ENCODE data around the gene BCL2L14. TPM values are rescaled to one million over a fixed set of nuclear protein-coding genes. Genes with fewer than 3 reads are reported as not detected.
A peak's percentile ranks its signal among the peaks of the same experiment; 100 is the strongest.

Gene BCL2L14
- total and polyA plus RNA-seq, 2 of the 13 experiments (the other 11 are each of a cell fraction or from before 2014, with no cell fraction given), result 0.11 TPM; not detected in 1

DNA sequence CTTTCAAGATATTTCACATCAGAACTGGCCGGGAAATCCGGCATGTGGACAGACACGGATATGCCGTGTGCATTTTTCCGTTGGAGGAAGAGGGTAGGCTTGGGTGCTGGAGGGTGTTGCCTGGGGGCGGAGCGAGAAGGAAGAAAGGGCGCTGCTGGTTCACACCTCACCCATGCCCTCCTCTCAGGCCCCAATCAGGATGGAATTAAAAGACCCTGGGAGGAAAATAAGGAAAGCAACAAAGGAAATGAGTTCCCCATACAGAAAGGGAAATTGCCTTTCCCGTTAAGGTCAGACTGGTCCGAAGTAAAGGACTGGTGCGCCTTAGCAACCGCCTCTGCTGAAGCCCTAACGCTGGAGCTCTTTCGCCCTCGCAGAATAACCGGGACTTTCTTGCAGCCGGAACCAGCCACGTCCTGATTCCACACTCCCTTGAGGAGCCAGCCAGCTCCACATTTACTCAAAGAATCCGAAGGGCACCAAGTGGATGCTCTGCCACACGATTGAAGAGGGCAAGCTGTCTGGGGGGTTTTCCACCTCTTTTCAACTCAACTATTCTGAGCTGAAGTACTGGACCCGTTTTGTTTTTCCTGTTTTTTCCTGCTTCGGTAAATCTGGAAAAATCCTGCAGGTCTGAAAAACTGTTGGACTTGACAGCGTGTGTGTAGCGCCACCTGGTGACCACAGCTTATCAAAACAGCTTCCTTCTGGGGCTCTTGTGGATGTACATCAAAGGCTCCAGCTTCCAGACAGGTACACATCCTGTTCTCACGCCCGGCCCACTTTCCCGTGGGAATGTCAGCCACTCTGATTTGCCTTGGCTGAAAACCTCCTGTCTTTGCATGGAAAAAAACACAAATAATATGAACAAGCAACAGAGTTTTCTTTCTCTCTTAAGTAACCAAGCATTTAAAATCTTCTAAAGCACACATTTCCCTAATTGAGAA, 37.6 kb upstream of the BCL2L14 start (continued):
- TF ChIP-seq, protein P1, sequence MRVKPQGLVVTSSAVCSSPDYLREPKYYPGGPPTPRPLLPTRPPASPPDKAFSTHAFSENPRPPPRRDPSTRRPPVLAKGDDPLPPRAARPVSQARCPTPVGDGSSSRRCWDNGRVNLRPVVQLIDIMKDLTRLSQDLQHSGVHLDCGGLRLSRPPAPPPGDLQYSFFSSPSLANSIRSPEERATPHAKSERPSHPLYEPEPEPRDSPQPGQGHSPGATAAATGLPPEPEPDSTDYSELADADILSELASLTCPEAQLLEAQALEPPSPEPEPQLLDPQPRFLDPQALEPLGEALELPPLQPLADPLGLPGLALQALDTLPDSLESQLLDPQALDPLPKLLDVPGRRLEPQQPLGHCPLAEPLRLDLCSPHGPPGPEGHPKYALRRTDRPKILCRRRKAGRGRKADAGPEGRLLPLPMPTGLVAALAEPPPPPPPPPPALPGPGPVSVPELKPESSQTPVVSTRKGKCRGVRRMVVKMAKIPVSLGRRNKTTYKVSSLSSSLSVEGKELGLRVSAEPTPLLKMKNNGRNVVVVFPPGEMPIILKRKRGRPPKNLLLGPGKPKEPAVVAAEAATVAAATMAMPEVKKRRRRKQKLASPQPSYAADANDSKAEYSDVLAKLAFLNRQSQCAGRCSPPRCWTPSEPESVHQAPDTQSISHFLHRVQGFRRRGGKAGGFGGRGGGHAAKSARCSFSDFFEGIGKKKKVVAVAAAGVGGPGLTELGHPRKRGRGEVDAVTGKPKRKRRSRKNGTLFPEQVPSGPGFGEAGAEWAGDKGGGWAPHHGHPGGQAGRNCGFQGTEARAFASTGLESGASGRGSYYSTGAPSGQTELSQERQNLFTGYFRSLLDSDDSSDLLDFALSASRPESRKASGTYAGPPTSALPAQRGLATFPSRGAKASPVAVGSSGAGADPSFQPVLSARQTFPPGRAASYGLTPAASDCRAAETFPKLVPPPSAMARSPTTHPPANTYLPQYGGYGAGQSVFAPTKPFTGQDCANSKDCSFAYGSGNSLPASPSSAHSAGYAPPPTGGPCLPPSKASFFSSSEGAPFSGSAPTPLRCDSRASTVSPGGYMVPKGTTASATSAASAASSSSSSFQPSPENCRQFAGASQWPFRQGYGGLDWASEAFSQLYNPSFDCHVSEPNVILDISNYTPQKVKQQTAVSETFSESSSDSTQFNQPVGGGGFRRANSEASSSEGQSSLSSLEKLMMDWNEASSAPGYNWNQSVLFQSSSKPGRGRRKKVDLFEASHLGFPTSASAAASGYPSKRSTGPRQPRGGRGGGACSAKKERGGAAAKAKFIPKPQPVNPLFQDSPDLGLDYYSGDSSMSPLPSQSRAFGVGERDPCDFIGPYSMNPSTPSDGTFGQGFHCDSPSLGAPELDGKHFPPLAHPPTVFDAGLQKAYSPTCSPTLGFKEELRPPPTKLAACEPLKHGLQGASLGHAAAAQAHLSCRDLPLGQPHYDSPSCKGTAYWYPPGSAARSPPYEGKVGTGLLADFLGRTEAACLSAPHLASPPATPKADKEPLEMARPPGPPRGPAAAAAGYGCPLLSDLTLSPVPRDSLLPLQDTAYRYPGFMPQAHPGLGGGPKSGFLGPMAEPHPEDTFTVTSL (CRISPR knock-in tag; IDR thresholded peaks at IDR 0.05; ENCODE audit: borderline replicate concordance), result peak; percentile 27; the same call in 1 of the 2 replicates
- TF ChIP-seq HOXA3 (CRISPR knock-in tag; IDR thresholded peaks at IDR 0.05) (no peak), CEBPG (CRISPR knock-in tag; IDR thresholded peaks at IDR 0.05) (no peak), ZNF788 (CRISPR knock-in tag; IDR thresholded peaks at IDR 0.05; ENCODE audit: borderline replicate concordance) (no peak), PCBP2 (optimal IDR thresholded peaks at IDR 0.05; ENCODE audit: low read depth, low read length, poor library complexity, severe bottlenecking) (no peak), ZFYVE20 (CRISPR knock-in tag; IDR thresholded peaks at IDR 0.05; ENCODE audit: borderline replicate concordance, low read depth) (no peak), ZNF354B (CRISPR knock-in tag; IDR thresholded peaks at IDR 0.05) (no peak), MATR3 (CRISPR knock-in tag; IDR thresholded peaks at IDR 0.05) (no peak), SALL2 (CRISPR knock-in tag; IDR thresholded peaks at IDR 0.05) (no peak), SSRP1 (CRISPR knock-in tag; IDR thresholded peaks at IDR 0.05) (no peak), ERF (CRISPR knock-in tag; IDR thresholded peaks at IDR 0.05) (0 out of 2 replicates have a peak, but pooled peaks have one; percentile 45), TBX2 (CRISPR knock-in tag; IDR thresholded peaks at IDR 0.05; ENCODE audit: borderline replicate concordance) (no peak), ZNF230 (CRISPR knock-in tag; IDR thresholded peaks at IDR 0.05) (0 out of 2 replicates have a peak, but pooled peaks have one; percentile 29), ZNF670 (CRISPR knock-in tag; IDR thresholded peaks at IDR 0.05; ENCODE audit: borderline replicate concordance) (no peak)
- TF ChIP-seq, protein P2, sequence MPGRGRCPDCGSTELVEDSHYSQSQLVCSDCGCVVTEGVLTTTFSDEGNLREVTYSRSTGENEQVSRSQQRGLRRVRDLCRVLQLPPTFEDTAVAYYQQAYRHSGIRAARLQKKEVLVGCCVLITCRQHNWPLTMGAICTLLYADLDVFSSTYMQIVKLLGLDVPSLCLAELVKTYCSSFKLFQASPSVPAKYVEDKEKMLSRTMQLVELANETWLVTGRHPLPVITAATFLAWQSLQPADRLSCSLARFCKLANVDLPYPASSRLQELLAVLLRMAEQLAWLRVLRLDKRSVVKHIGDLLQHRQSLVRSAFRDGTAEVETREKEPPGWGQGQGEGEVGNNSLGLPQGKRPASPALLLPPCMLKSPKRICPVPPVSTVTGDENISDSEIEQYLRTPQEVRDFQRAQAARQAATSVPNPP (CRISPR knock-in tag; IDR thresholded peaks at IDR 0.05), result no peak
- TF ChIP-seq, protein P3, sequence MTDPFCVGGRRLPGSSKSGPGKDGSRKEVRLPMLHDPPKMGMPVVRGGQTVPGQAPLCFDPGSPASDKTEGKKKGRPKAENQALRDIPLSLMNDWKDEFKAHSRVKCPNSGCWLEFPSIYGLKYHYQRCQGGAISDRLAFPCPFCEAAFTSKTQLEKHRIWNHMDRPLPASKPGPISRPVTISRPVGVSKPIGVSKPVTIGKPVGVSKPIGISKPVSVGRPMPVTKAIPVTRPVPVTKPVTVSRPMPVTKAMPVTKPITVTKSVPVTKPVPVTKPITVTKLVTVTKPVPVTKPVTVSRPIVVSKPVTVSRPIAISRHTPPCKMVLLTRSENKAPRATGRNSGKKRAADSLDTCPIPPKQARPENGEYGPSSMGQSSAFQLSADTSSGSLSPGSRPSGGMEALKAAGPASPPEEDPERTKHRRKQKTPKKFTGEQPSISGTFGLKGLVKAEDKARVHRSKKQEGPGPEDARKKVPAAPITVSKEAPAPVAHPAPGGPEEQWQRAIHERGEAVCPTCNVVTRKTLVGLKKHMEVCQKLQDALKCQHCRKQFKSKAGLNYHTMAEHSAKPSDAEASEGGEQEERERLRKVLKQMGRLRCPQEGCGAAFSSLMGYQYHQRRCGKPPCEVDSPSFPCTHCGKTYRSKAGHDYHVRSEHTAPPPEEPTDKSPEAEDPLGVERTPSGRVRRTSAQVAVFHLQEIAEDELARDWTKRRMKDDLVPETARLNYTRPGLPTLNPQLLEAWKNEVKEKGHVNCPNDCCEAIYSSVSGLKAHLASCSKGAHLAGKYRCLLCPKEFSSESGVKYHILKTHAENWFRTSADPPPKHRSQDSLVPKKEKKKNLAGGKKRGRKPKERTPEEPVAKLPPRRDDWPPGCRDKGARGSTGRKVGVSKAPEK (CRISPR knock-in tag; IDR thresholded peaks at IDR 0.05; ENCODE audit: borderline replicate concordance), result no peak
- TF ChIP-seq, protein P4, sequence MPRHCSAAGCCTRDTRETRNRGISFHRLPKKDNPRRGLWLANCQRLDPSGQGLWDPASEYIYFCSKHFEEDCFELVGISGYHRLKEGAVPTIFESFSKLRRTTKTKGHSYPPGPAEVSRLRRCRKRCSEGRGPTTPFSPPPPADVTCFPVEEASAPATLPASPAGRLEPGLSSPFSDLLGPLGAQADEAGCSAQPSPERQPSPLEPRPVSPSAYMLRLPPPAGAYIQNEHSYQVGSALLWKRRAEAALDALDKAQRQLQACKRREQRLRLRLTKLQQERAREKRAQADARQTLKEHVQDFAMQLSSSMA (CRISPR knock-in tag; IDR thresholded peaks at IDR 0.05), result no peak
- TF ChIP-seq, protein P5, sequence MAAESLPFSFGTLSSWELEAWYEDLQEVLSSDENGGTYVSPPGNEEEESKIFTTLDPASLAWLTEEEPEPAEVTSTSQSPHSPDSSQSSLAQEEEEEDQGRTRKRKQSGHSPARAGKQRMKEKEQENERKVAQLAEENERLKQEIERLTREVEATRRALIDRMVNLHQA (CRISPR knock-in tag; IDR thresholded peaks at IDR 0.05), result no peak
